Measurements from ENCODE around the gene GFI1.

- TF ChIP-seq CTCF (IDR thresholded peaks at IDR 0.05; ENCODE audit: insufficient read depth, low read length, poor library complexity, severe bottlenecking) = no peak
- TF ChIP-seq EZH2phosphoT487 (conservative IDR thresholded peaks at IDR 0.05; ENCODE audit: low read length) = no peak
These were observed 2.1 kb upstream of the GFI1 start for GRCh38 chr1:92488832-92489231.
